ENCODE data around the gene ZNF646. TPM values are rescaled to one million over a fixed set of nuclear protein-coding genes. Genes with fewer than 3 reads are reported as not detected.

Gene ZNF646
- polyA plus RNA-seq, 3 donors: 0.46 to 6.5 (median 3.0) TPM

GRCh38 chr16:31063843-31064611 is 10.2 kb upstream of the ZNF646 start:
- intact Hi-C loops (cut with micrococcal nuclease): no loop called here
- peak overlapping the region in 1 of 2 donors; percentile 48 for H3K4me3 Mint-ChIP-seq
- H3K79me2 ChIP-seq (ENCODE audit: insufficient read depth, low read length): peaks cover 34% of the 10 kb centered on the region
- H3K9me3 Mint-ChIP-seq: peaks cover 0 to 3% (median 0%) of the 10 kb centered on the region in 7 donors
- H4K20me1 ChIP-seq (ENCODE audit: insufficient read depth, low read length): peaks cover 26% of the 10 kb centered on the region
- no peak for DNase-seq
- H3K4me1 Mint-ChIP-seq: peaks cover 15% of the 10 kb centered on the region
- TF ChIP-seq, protein P1, sequence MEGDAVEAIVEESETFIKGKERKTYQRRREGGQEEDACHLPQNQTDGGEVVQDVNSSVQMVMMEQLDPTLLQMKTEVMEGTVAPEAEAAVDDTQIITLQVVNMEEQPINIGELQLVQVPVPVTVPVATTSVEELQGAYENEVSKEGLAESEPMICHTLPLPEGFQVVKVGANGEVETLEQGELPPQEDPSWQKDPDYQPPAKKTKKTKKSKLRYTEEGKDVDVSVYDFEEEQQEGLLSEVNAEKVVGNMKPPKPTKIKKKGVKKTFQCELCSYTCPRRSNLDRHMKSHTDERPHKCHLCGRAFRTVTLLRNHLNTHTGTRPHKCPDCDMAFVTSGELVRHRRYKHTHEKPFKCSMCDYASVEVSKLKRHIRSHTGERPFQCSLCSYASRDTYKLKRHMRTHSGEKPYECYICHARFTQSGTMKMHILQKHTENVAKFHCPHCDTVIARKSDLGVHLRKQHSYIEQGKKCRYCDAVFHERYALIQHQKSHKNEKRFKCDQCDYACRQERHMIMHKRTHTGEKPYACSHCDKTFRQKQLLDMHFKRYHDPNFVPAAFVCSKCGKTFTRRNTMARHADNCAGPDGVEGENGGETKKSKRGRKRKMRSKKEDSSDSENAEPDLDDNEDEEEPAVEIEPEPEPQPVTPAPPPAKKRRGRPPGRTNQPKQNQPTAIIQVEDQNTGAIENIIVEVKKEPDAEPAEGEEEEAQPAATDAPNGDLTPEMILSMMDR (IDR thresholded peaks at IDR 0.05): no peak
- 76% methylated on average over 49 of the region's 56 CpGs for WGBS (ENCODE audit: insufficient coverage)
- H3K4me3 ChIP-seq (replicated peaks in 1 of 3; ENCODE audit: low read depth in 2 of 3, low read length in 3 of 3): no peak overlapping the region
- no peak overlapping the region for H3K4me2 ChIP-seq (replicated peaks; ENCODE audit: extremely low read depth, low read length, poor library complexity, severe bottlenecking)
- H3K27me3 ChIP-seq (ENCODE audit: control insufficient read depth in 2 of 2, insufficient read depth in 2 of 2, low read length in 2 of 2): no peaks in the 10 kb centered on the region
- H3K27me3 Mint-ChIP-seq (ENCODE audit: low read depth in 3 of 3): peaks cover 0 to 5% (median 1%) of the 10 kb centered on the region in 3 donors
- peaks cover 39 to 66% of the 10 kb centered on the region in 2 donors for H3K36me3 Mint-ChIP-seq
- H3K27ac Mint-ChIP-seq: peak overlapping the region in 4 of 7 donors; percentile 5 to 82 (median 32)
- no peaks in the 10 kb centered on the region for H3K9me3 ChIP-seq (replicated peaks in 1 of 2; ENCODE audit: control insufficient read depth in 1 of 2, insufficient read depth in 1 of 2, low read length in 2 of 2)
- no peak overlapping the region for H3K27ac ChIP-seq (ENCODE audit: low read depth in 1 of 2, low read length in 2 of 2)
- no peak overlapping the region for H2AFZ ChIP-seq (ENCODE audit: insufficient read depth, low read depth, low read length, poor library complexity, severe bottlenecking)
- H3K4me1 ChIP-seq (ENCODE audit: control insufficient read depth in 1 of 2, insufficient read depth in 2 of 2, low read length in 2 of 2): peaks cover 0 to 5% of the 10 kb centered on the region in 2 donors
- H3K36me3 ChIP-seq (replicated peaks in 1 of 2; ENCODE audit: control insufficient read depth in 1 of 2, insufficient read depth in 2 of 2, low read length in 2 of 2): peaks cover 25 to 44% of the 10 kb centered on the region in 2 donors
- no peak overlapping the region for H3K9ac ChIP-seq (ENCODE audit: insufficient read depth, low read length, poor library complexity, severe bottlenecking)

GRCh38 chr16:31064882-31065461 is 9.2 kb upstream of the ZNF646 start:
- WGBS (ENCODE audit: insufficient coverage): 85% methylated on average over 3 of the region's 4 CpGs
- intact Hi-C loops (cut with micrococcal nuclease): no loop called here
- Histone ChIP-seq H3K4me2 (replicated peaks; ENCODE audit: extremely low read depth, low read length, poor library complexity, severe bottlenecking) (no peak overlapping the region), H2AFZ (ENCODE audit: insufficient read depth, low read depth, low read length, poor library complexity, severe bottlenecking) (no peak overlapping the region), H3K9me3 (replicated peaks in 1 of 2; ENCODE audit: control insufficient read depth in 1 of 2, insufficient read depth in 1 of 2, low read length in 2 of 2) (no peaks in the 10 kb centered on the region), H3K36me3 (replicated peaks in 1 of 2; ENCODE audit: control insufficient read depth in 1 of 2, insufficient read depth in 2 of 2, low read length in 2 of 2) (peaks cover 25 to 42% of the 10 kb centered on the region in 2 donors), H3K79me2 (ENCODE audit: insufficient read depth, low read length) (peaks cover 39% of the 10 kb centered on the region), H3K9ac (ENCODE audit: insufficient read depth, low read length, poor library complexity, severe bottlenecking) (no peak overlapping the region), H3K27ac (ENCODE audit: low read depth in 1 of 2, low read length in 2 of 2) (no peak overlapping the region), H3K27me3 (ENCODE audit: control insufficient read depth in 2 of 2, insufficient read depth in 2 of 2, low read length in 2 of 2) (no peaks in the 10 kb centered on the region), H4K20me1 (ENCODE audit: insufficient read depth, low read length) (peaks cover 27% of the 10 kb centered on the region), H3K4me3 (replicated peaks in 1 of 3; ENCODE audit: low read depth in 2 of 3, low read length in 3 of 3) (no peak overlapping the region), H3K4me1 (ENCODE audit: control insufficient read depth in 1 of 2, insufficient read depth in 2 of 2, low read length in 2 of 2) (peaks cover 0 to 5% of the 10 kb centered on the region in 2 donors)
- DNase-seq: no peak
- Mint-ChIP-seq H3K36me3 (peaks cover 38 to 60% of the 10 kb centered on the region in 2 donors), H3K27me3 (ENCODE audit: low read depth in 3 of 3) (peaks cover 0 to 5% (median 1%) of the 10 kb centered on the region in 3 donors), H3K9me3 (peaks cover 0 to 3% (median 0%) of the 10 kb centered on the region in 7 donors), H3K4me3 (no peak overlapping the region), H3K4me1 (peaks cover 15% of the 10 kb centered on the region), H3K27ac (peak overlapping the region in 3 of 7 donors; percentile 8 to 68 (median 24))
- TF ChIP-seq, protein P1 (IDR thresholded peaks at IDR 0.05): no peak
